GM12865 (cell line): ENCODE measurements around the gene TSC1.
A peak's percentile ranks its signal among the peaks of the same experiment; 100 is the strongest.
"Not testable (repeated sequence)": the region's sequence is repeated elsewhere in the genome, so short reads cannot be mapped to it uniquely, and the experiment has no call there.

Experiments
- DNase-seq: peaks from one replicate; pipeline ENCODE4 v3.0.0; 2010; ENCODE audit warnings: low read depth
- H3K4me3 ChIP-seq: 2 replicates; pipeline ENCODE4 v1.5.1; 2011; ENCODE audit warnings: mild to moderate bottlenecking, low read depth, low read length, control low read depth
- CTCF ChIP-seq: IDR thresholded peaks from 2 replicates; pipeline ENCODE4 v1.5.1; 2011; ENCODE audit warnings: low read length, control low read depth, low read depth, inconsistent platforms; ENCODE audit not compliant: insufficient read depth; ENCODE audit errors: missing control alignments

Gene TSC1

GRCh38 chr9:132944294-132945185, at the start of gene TSC1:
TSC1 (minus strand) TSS chr9:132944616; CDS start chr9:132928872, 15,744 bp downstream.
- peak within 1 kb of the TSS; percentile 84 for H3K4me3 ChIP-seq
- no peak for TF ChIP-seq CTCF
- peak; percentile 97 for DNase-seq

- H3K4me3 ChIP-seq = no peak overlapping the region
- TF ChIP-seq CTCF = no peak
- DNase-seq = no peak
Observed at GRCh38 chr9:132993511-132993939, 49.1 kb upstream of the TSC1 start.

DNA sequence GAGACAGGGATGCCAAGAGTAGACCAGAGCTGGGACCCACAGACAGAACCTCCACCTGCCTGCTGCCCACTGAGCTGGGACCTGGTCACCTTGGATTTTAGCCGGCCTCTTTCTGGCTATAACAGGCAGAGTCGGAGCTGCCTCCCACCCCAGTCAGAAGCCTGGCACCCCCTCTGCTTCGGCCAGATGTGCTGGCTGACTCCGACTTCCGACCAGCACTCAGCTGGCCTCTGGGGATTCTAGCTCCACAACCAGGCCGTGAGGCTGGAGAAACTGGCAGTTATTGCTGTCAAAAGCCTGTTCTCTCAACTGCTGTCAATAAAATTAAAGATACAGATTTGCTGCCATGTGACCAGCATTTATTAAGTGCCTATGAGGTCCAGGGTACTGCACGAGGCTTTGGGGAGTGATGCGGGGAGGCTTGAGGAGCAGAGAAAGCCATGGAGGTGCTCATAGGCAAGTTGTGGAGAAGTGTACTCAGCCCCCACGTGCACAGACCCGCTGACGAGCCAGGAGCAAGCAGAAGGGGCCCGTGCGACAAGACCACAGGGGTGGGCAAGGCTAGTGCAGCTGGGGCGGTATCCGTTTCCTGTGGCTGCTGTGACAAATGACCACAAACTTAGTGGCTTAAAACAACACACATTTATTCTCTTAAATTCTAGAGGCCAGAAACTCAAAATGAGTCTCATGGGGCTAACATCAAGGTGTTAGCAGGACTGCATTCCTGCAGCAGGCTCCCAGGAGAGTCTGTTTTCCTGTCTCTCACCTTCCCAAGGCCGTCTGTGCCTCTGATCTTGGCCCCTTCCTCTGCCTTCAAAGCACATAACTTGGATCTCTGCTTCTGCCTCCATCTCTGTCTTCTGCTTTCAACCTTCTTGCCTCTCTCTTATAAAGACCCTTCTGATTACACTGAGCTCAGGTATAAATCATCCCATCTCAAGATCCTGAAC, 47.2 kb upstream of the TSC1 start:
- DNase-seq = peak; percentile 27
- TF ChIP-seq CTCF = no peak
- no peak overlapping the region for H3K4me3 ChIP-seq

DNA sequence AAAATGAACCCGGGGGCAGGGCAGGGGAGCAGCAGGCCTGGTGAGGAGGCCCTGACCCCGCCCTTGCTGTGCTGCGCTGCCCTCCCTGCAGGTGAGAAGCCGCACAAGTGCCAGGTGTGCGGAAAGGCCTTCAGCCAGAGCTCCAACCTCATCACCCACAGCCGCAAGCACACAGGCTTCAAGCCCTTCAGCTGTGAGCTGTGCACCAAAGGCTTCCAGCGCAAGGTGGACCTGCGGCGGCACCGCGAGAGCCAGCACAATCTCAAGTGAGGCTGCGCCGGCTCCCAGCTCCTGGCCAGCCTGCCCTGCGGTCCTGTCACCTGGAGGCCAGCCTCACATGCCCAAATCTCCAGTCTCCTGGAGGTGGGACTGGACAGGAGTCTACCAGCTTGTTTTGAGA, 46.4 kb upstream of the TSC1 start:
- TF ChIP-seq CTCF = no peak
- DNase-seq = no peak
- H3K4me3 ChIP-seq = no peak overlapping the region

DNA sequence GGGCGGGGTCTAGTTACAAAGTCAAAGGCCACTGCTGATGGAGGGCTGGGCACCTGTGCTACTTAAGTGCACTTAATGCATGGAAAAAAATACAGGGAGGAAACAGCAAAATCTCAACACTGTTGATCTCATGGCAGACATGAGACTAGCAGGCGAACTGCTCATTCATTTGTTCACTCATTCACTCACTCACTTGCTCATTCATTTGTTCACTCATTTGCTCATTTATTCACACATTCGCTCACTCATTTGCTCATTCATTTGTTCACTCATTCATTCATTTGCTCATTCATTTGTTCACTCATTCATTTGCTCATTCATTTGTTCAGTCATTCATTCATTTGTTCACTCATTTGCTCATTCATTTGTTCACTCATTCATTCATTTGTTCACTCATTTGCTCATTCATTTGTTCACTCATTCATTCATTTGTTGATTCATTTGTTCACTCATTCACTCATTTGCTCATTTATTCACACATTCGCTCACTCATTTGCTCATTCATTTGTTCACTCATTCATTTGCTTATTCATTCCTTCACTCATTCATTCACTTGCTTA, 45.7 kb upstream of the TSC1 start:
- DNase-seq, H3K4me3 ChIP-seq: not testable (repeated sequence)

GRCh38 chr9:132989414-132989996, 45.1 kb upstream of the TSC1 start:
- H3K4me3 ChIP-seq = no peak overlapping the region
- no peak for DNase-seq
- no peak for TF ChIP-seq CTCF
